Measurements from ENCODE around the gene CARF. TPM values are rescaled to one million over a fixed set of nuclear protein-coding genes. Genes with fewer than 3 reads are reported as not detected.

CARF gene
- total RNA-seq, 2 experiments from 2014 or later: 3.5 to 4.2 TPM

- no peaks in the 10 kb centered on the region for H3K9me3 Mint-ChIP-seq
- peaks cover 14% of the 10 kb centered on the region for H3K4me1 Mint-ChIP-seq
- no peak for DNase-seq
- H3K4me3 Mint-ChIP-seq: no peak overlapping the region
- H3K36me3 Mint-ChIP-seq: peaks cover 5% of the 10 kb centered on the region
- no peak overlapping the region for H3K27ac Mint-ChIP-seq
- no peaks in the 10 kb centered on the region for H3K27me3 Mint-ChIP-seq
Observed at GRCh38 chr2:203025592-203025991, 113.5 kb downstream of the CARF start.

- H3K27me3 Mint-ChIP-seq: no peaks in the 10 kb centered on the region
- DNase-seq: no peak
- no peak overlapping the region for H3K27ac Mint-ChIP-seq
- peaks cover 20% of the 10 kb centered on the region for H3K4me1 Mint-ChIP-seq
- peaks cover 4% of the 10 kb centered on the region for H3K9me3 Mint-ChIP-seq
- H3K36me3 Mint-ChIP-seq: peaks cover 7% of the 10 kb centered on the region
- no peak overlapping the region for H3K4me3 Mint-ChIP-seq
Observed at GRCh38 chr2:203030545-203030944, 118.5 kb downstream of the CARF start.

DNA sequence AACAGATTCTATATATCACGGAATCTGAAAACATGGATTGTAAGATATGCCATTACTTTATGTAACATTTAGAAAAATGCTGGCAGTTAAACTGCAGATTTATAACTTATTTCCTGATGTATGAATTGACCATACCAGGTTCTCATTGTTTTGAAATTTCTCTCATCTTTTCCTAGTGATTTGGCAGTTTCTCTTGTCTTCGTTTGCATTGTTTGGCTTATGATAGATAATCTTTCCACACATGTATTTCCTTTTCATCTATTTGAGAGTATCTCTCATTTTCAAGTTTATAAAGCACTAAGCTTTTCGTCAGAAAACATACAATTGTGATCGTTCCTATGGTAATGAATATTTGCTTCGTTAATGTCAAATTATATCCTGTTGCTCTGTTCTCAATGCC lies 118.9 kb downstream of the CARF start:
- Mint-ChIP-seq H3K4me1 (peaks cover 18% of the 10 kb centered on the region), H3K27ac (no peak overlapping the region), H3K9me3 (peaks cover 4% of the 10 kb centered on the region), H3K27me3 (no peaks in the 10 kb centered on the region), H3K4me3 (no peak overlapping the region), H3K36me3 (peaks cover 7% of the 10 kb centered on the region)
- DNase-seq: no peak

DNA sequence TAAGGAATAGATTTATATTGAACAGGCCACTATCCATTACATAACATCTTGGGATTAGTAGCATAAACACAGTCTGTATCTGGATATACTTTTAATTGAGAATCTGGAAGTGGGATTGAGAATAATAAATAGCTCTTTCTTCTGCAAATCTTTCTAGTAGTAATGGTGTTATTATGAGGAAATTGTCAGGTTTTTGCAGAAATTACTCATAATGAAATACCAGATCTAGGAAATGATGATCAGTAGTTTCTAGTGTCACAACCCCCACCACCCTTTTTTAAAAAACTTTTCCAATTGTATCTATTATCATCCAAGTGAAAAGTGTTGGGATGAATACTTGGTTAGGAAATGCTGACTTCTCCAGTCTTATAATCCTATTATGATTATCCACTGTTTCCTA lies 121.3 kb downstream of the CARF start:
- peak overlapping the region; percentile 44 for H3K27ac Mint-ChIP-seq
- H3K4me3 Mint-ChIP-seq: no peak overlapping the region
- no peaks in the 10 kb centered on the region for H3K27me3 Mint-ChIP-seq
- peaks cover 7% of the 10 kb centered on the region for H3K36me3 Mint-ChIP-seq
- H3K4me1 Mint-ChIP-seq: peaks cover 18% of the 10 kb centered on the region
- DNase-seq: no peak
- peaks cover 4% of the 10 kb centered on the region for H3K9me3 Mint-ChIP-seq

- DNase-seq: no peak
- H3K9me3 Mint-ChIP-seq: peaks cover 4% of the 10 kb centered on the region
- H3K36me3 Mint-ChIP-seq: peaks cover 7% of the 10 kb centered on the region
- no peak overlapping the region for H3K27ac Mint-ChIP-seq
- H3K27me3 Mint-ChIP-seq: no peaks in the 10 kb centered on the region
- no peak overlapping the region for H3K4me3 Mint-ChIP-seq
- H3K4me1 Mint-ChIP-seq: peaks cover 12% of the 10 kb centered on the region
Observed at GRCh38 chr2:203035879-203036470, 123.9 kb downstream of the CARF start.

Other genes with a start within 250 kb of the CARF start
- 1 to 10 TPM; 7.5 to 8.0 TPM for gene ICA1L, start 40.5 kb upstream of the CARF start, total RNA-seq
- gene WDR12, start 602 bp upstream of the CARF start, total RNA-seq: 100 to 1,000 TPM; 158 to 174 TPM
- gene NBEAL1, start 102.6 kb downstream of the CARF start, total RNA-seq: 1 to 10 TPM; 8.2 to 8.9 TPM